M059J (cell line): ENCODE data around the gene MUC12. TPM values are rescaled to one million over a fixed set of nuclear protein-coding genes. Genes with fewer than 3 reads are reported as not detected.
"Not testable (repeated sequence)": the region's sequence is repeated elsewhere in the genome, so short reads cannot be mapped to it uniquely, and the experiment has no call there.

Source experiments
- DNase-seq: peaks from one replicate; pipeline ENCODE4 v3.0.0-alpha.2; 2012; ENCODE audit warnings: low read depth
- total RNA-seq: library from RNA; depleted of rRNA; stranded (reverse); fragments of >200 nt; shearing (Covaris generic); gene quantifications from 2 replicates; pipeline ENCODE4 v1.2.3, GENCODE V29; 2014; rRNA removed

The MUC12 gene
- total RNA-seq, 1 experiment from 2014 or later = 4.5 TPM

DNA sequence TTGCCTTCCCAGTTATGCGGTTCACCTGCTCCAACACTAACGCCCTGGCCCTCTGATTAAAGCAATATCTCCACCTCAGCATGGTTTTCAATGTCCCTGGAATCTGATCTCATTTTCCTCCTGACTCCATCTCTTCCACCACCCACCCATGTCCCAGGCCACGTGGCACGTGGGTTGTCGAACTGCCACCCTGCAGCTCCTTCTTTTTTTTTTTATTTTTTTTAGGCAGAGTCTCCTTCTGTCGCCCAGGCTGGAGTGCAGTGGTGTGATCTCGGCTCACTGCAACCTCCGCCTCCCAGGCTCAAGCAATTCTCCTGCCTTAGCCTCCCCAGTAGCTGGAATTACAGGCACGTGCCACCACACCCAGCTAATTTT, 94.8 kb downstream of the MUC12 start:
- DNase-seq = not testable (repeated sequence)

DNA sequence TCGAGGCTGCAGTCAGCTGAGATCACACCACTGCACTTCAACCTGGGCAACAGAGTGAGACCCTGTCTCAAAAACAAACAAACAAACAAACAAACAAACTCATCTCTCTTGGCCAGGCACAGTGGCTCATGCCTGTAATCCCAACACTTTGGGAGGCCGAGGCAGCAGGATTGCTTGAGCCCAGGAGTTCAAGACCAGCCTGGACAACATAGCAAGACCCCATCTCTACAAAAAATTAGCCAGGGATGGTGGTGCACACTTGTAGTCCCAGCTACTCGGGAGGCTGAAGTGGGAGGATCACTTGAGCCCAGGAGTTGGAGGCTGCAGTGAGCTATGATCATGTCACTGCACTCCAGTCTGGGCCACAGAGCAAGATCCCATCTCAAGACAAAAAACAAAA, 95.8 kb downstream of the MUC12 start:
- DNase-seq = not testable (repeated sequence)

DNA sequence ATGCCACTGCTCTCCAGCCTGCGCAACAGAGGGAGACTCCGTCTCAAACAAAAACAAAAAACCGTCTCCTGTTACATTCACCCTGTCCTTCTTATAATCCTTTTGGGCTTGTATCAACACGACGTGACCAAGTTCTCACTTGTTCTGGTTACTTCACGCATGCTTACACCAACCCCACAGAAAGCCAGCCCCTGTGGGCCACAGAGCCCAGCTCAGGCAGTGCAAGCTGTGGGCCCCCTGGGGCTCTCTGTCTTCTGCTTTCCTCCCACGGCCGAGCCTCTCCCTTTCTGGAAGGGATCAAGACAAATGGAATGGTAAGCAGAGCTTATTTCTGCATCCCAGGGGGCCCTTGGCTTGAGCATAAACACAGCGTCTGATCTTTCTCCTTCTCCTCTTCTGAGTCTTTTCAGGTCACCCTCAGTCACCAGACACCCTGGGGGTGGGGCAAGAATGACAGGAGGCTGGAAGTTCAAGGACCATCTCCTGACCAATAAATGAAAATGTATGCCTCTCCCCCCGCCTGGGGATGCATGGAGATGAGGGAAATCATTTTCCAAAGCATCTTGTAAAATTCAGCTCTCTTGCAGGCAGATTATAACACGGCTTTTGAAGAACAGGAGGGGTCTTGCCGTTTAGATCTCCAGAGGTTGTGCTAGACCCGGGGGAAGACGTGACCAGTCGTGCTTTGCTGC, 96.9 kb downstream of the MUC12 start:
- DNase-seq = no peak

GRCh38 chr7:101066833-101067177, 97.4 kb downstream of the MUC12 start:
- DNase-seq = no peak

GRCh38 chr7:101068401-101068800, 99.0 kb downstream of the MUC12 start:
- DNase-seq = no peak

Other genes starting within 250 kb of the MUC12 start
- gene EPO, start 249.1 kb upstream of the MUC12 start, total RNA-seq = not detected in 2 replicates
- gene ZAN, start 236.0 kb upstream of the MUC12 start, total RNA-seq = not detected in 2 replicates
- gene EPHB4, start 142.0 kb upstream of the MUC12 start, total RNA-seq = 26.3 and 36.8 TPM in 2 replicates
- 6.2 and 17.2 TPM in 2 replicates for gene SLC12A9, start 116.9 kb upstream of the MUC12 start, total RNA-seq
- 80.1 and 106 TPM in 2 replicates for gene TRIP6, start 102.2 kb upstream of the MUC12 start, total RNA-seq
- 50.8 and 73.9 TPM in 2 replicates for gene SRRT, start 94.5 kb upstream of the MUC12 start, total RNA-seq
- 0.91 and 1.3 TPM in 2 replicates for gene UFSP1, start 79.8 kb upstream of the MUC12 start, total RNA-seq
- gene ACHE, start 73.7 kb upstream of the MUC12 start, total RNA-seq = not detected in 2 replicates
- gene MUC3A, start 20.0 kb upstream of the MUC12 start, total RNA-seq = not detected in 2 replicates
- gene MUC17, start 50.5 kb downstream of the MUC12 start, total RNA-seq = not detected in 2 replicates
- 4.2 and 11.9 TPM in 2 replicates for gene TRIM56, start 115.9 kb downstream of the MUC12 start, total RNA-seq
- 102 and 119 TPM in 2 replicates for gene SERPINE1, start 157.5 kb downstream of the MUC12 start, total RNA-seq
- 97.2 and 106 TPM in 2 replicates for gene AP1S1, start 184.9 kb downstream of the MUC12 start, total RNA-seq
- gene VGF, start 196.0 kb downstream of the MUC12 start, total RNA-seq = 0.20 TPM in 1 of 2 replicates, not detected in the other
- 0.12 TPM in 1 of 2 replicates, not detected in the other for gene NAT16, start 210.7 kb downstream of the MUC12 start, total RNA-seq
- not detected in 2 replicates for gene MOGAT3, start 231.5 kb downstream of the MUC12 start, total RNA-seq
- 69.0 and 129 TPM in 2 replicates for gene PLOD3, start 248.0 kb downstream of the MUC12 start, total RNA-seq
- gene ZNHIT1, start 248.6 kb downstream of the MUC12 start, total RNA-seq = 110 and 134 TPM in 2 replicates